GM19438 (cell line): ENCODE results near the gene BGLAP.
"Not testable (repeated sequence)": the region's sequence is repeated elsewhere in the genome, so short reads cannot be mapped to it uniquely, and the experiment has no call there.

Experiments used
- ATAC-seq: cut with Tn5 transposase; IDR thresholded peaks from one replicate; pipeline ENCODE4 v1.9.1; 2021; ENCODE audit warnings: low read depth; ENCODE audit not compliant: unreplicated experiment

BGLAP gene

DNA sequence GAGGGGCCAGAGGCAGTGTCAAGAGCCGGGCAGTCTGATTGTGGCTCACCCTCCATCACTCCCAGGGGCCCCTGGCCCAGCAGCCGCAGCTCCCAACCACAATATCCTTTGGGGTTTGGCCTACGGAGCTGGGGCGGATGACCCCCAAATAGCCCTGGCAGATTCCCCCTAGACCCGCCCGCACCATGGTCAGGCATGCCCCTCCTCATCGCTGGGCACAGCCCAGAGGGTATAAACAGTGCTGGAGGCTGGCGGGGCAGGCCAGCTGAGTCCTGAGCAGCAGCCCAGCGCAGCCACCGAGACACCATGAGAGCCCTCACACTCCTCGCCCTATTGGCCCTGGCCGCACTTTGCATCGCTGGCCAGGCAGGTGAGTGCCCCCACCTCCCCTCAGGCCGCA, at the start of gene BGLAP:
BGLAP (plus strand) TSS at position 259 of the 400 bp plus-strand sequence; CDS start at position 307, 48 bp downstream.
- ATAC-seq: no peak

DNA sequence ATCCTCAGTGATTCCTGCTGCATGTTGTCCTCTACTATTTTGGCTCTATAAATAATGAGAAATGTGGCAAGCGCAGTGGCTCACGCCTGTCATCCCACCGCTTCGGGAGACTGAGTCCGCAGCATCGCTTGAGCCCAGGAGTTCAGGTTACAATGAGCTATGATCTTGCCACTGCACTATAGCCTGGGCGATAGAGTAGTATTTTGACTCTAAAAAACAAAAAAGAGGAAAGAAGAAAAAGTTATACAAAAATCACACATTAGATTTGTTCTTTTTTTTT, 48.8 kb upstream of the BGLAP start:
- no peak for ATAC-seq

DNA sequence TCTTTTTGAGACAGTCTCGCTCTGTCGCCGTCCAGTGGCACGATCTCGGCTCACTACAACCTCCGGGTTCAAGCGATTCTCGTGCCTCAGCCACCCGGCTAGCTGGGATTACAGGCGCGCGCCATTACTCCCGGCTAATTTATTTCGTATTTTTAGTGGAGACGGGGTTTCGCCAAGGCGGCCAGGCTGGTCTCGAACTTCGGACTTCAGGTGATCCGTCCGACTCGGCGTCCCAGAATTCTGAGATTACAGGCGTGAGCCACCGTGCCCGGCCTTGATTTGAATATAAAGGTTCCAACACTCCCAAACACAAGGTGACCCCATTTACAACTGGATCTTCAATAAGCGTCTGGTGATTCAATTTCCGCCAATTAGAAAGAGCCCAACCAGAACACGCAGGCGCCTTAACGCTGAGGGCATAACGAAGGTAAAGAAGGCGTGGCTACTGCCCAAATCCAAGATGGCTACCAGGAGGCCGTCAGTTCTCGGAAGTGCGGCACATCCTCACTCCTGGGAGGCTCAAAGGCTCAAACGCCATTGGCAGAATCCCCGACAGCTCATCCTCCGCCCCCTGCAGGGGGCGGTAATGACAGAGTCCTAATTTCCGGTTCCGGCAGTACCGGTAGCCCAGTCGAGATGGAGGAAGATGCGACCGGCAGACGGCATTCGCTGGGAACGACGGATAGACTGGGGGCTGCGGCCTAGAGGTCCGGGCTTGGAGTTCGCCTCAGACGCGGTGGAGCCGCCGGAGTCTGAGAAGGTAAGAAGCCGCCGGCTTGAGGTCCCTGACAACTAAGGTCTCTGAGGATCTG, 48.3 kb upstream of the BGLAP start, which contains the start of gene SLC25A44:
SLC25A44 (plus strand) TSS at position 617 of the 812 bp plus-strand sequence. CDS start 5,744 bp downstream, outside the sequence.
- peak; percentile 92 for ATAC-seq

DNA sequence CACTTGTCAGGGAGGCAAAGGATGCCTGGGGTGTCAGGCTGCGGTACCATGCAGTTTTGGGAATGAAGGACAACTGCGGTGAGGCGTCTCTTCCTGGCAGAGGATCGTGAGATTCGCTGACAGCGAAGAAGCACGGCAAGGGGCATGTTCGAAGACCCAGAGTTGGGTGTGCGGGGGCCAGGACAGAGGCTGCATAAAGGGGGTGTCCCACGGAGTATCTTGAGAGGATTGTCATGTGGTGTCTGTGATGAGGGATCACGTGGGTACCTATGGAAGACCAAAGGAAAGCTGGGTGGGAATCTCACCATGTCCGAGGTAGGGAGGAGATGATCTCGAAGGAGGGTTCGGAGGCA, 47.7 kb upstream of the BGLAP start:
- no peak for ATAC-seq

DNA sequence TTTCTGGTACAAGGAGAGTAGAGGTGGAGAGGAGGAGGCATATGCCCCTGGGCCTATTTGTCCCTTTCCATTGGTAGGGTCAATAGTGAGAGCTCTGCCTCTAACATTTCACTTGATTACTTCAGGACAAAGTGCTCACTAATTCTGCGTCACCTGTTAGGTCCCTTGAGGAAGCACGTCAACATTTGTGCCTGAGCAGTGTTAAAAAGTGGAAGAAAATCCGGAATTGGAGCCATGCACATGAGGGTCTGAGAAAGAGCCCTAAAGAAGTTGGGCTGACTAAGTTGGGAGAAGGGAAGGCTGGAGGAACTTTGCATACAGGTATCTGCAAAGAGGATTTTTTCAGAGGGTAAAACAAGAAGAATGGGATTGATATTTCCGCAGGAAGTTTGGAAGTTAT, 46.1 kb upstream of the BGLAP start:
- no peak for ATAC-seq

DNA sequence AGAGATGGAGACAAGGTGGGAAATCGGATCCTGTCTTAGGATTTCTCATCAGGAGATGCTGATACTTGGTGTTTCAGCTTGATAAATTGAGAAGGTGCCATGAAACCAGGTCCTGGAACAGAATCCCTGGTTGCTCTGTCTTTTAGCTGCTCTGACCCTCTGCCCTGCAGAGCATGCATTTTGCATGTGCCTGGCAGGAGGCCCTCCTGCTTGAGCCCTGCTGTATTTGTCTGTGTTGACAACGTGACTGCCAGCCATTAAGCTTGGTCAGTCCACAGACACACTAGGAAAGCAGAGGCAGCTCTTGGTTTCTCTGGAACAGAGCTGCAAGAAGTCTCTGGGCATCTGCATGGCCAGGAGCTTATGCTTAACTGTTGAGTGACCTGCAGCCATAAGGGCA, 45.5 kb upstream of the BGLAP start:
- ATAC-seq: no peak

DNA sequence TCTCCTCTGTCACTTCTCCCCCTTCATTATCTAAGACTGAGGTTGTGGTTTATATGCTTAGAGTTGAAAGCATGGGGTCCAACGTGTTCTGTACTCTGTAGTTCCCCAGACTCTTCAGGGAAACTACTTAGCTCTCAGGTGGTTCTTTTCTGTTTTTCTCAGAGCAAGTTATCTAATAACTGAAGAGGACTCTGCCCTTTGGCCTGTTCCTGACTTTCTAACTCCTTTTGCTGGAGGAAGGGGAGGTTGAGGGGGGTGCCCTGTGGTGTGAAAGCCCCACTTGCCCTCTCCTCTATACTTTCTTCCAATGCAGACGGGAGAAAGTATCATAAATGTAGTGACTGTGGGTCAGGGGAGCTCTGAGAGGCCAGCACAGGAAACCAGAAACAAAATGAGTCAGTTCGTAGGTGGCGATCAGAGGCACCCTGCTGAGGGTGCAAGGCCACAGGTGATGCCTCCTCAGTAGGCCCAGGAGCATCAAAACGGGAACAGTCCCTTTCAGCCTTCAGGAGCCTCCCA, 43.1 kb upstream of the BGLAP start:
- no peak for ATAC-seq

DNA sequence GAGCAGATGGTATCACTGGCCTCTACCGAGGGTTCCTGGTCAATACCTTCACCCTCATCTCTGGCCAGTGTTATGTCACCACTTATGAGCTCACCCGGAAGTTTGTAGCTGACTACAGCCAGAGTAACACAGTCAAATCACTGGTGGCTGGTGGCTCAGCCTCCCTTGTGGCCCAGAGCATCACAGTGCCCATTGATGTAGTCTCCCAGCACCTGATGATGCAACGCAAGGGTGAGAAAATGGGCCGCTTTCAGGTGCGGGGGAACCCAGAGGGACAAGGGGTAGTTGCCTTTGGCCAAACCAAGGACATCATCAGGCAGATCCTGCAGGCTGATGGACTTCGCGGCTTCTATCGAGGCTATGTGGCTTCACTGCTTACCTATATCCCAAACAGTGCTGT, 41.9 kb upstream of the BGLAP start:
- ATAC-seq: no peak

DNA sequence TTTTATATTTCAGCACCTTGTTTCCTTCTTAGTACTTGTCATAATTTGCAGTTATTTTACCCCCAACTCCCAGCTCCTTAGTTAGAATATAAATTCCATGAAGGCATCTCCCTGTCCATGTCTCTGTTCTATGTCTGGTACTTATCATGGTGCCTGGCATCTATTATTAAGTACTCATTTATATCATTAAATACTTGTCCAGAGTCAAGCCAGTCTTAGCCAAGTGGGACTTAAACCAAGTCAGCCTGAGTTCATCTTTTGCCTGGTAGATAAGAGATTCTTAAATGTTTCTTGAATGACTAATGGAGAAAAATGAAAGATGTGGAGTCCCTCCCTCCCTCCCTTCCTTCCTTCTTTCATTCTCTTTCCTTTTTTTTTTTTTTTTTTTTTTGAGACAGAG, 38.7 kb upstream of the BGLAP start:
- ATAC-seq: no peak

DNA sequence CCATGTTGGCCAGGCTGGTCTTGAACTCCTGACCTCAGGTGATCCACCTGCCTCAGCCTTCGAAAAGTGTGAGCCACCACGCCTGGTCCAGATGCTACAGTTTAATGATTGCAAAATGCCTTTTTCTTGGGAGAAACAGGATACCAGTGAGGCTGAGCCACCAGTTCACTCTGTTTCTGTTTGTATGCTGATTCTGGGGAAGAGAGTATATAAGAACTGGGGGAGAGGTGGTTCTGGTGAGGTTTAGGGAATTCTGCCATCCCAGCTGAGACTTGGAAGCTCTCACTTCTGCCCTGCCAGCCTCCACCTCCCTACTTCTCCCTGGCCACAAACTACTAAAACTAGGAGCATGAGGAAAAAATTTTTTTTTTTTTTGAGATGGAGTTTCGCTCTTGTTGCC, 37.3 kb upstream of the BGLAP start:
- no peak for ATAC-seq

DNA sequence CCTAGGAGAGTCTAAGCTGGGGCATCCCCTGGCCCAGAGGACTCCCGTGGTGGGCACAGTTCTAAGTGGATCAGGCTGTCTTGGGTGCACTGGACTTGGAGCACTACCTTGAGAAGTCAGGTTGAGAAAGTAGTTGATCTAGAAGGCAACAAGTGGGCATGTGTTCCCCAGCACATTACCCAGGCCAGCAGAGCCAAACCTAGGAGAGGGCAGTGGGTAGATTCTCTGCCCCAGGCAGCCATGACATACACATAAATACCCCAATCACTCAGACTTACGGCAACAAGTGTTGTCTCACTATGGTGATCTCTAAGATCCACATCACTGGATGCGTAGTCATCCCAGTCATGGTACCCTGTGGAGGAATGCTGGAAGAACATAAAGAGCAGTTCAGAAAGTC, 30.7 kb upstream of the BGLAP start:
- ATAC-seq: no peak

DNA sequence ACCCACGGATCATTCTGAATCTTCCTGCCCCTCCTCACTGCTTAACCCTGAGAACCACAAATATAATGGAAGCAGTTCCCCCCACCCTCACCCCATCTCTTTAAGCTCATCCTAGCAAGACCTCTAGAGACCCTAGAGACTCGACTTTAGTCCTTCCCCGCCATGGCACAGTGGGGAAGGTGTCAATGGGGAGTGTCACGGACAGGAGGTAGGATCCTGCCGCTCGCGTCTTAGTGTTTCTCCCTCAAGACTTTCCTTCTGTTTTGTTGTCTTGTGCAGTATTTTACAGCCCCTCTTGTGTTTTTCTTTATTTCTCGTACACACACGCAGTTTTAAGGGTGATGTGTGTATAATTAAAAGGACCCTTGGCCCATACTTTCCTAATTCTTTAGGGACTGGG, 29.9 kb upstream of the BGLAP start:
- ATAC-seq: no peak

DNA sequence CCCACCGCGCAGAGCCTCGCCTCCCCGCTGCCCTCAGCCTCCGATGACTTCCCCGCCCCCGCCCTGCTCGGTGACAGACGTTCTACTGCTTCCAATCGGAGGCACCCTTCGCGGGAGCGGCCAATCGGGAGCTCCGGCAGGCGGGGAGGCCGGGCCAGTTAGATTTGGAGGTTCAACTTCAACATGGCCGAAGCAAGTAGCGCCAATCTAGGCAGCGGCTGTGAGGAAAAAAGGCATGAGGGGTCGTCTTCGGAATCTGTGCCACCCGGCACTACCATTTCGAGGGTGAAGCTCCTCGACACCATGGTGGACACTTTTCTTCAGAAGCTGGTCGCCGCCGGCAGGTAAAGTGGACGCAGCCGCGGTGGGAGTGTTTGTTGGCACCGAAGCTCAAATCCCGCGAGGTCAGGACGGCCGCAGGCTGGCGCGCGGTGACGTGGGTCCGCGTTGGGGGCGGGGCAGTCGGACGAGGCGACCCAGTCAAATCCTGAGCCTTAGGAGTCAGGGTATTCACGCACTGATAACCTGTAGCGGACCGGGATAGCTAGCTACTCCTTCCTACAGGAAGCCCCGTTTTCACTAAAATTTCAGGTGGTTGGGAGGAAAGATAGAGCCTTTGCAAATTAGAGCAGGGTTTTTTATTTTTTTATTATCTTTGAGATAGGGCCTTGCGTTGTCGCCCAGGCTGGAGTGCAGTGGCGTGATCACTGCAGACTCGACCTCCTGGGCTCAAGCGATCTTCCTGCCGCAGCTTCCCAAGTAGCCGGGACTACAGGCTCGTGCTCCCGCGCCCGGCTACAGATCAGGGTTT, 28.9 kb upstream of the BGLAP start, which contains the start of gene PMF1:
PMF1 (plus strand) TSS at position 175 of the 811 bp plus-strand sequence; CDS start at position 184, 9 bp downstream.
- ATAC-seq: peak; percentile 93

DNA sequence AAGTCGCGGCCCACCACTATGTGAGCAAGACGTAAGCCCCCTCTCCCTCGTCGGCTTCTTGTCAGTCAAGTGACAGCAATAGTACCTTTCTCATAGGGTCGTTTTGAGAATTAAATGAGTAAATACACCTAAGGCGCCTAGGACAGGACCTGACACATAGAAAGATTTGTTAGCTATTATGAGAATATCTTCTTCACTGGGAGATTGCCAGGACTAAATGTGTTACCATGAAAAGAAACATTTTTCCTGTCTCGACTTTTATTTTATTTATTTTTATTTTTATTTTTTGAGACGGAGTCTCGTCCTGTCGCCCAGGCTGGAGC, 28.4 kb upstream of the BGLAP start:
- no peak for ATAC-seq

DNA sequence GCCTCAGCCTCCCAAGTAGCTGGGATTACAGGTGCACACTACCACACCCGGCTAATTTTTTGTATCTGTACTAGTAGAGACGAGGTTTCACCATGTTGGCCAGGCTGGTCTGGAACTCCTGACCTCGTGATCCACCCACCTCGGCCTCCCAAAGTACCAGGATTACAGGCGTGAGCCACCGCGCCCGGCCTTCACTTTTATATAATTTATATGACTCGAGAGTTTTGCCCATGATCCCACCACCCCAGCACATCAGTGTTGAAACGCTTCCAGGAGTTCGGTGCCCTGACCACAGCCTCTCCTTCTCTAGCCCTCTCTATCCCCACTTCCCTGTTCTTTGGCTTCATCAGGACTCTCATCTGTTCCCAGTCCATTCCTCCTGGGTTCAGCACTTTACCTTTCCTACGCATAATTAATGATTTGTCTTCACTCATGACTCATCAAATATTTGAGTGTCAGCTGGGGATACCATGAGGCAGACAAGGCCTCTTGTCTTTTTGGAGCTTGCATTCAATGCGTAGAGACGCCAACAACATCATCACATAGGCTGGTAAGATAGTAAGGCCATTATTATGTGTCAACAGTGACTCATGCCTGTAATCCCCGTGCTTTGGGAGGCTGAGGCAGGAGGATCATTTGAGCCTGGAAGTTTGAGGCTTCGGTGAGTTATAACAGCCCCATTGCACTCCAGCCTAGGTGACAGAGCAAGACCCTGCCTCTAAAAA, 27.8 kb upstream of the BGLAP start:
- ATAC-seq: no peak

DNA sequence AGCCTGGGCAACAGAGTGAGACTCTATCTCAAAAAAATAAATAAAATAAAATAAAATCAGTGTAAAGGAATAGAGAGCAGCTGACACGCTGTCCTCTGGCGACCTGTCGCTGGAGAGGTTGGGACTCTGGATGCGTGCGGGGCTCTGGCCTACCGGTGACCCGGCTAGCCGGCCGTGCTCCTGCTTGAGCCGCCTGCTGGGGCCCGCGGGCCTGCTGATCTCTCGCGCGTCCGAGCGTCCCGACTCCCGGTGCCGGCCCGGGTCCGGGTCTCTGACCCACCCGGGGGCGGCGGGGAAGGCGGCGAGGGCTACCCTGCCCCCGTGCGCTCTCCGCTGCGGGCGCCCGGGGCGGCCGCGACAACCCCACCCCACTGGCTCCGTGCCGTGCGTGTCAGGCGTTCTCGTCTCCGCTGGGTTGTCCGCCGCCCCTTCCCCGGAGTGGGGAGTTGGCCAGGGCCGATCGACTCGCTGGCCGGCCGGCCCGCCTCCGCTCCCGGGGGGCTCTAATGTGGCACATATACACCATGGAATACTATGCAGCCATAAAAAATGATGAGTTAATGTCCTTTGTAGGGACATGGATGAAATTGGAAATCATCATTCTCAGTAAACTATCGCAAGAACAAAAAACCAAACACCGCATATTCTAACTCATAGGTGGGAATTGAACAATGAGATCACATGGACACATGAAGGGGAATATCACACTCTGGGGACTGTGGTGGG, 25.5 kb upstream of the BGLAP start:
- ATAC-seq: not testable (repeated sequence)

DNA sequence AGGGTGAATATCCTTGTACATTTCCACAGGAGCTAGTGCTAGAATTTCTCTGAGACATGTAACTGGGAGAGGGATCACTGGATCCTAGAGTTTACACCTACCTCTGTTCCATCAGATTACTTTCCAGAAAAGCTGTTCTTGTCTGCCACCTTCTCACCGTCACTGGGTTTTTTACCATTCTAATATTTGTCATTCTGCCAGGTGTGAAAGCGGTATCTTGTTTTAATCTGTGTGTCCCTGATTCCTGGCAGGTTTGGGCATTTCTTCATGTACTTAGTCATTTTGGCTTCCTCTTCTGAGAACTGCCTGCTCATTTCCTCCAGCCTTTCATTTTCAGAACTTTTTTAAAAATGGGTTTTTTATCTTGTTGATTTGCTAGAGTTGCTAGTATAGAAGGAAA, 24.1 kb upstream of the BGLAP start:
- no peak for ATAC-seq

DNA sequence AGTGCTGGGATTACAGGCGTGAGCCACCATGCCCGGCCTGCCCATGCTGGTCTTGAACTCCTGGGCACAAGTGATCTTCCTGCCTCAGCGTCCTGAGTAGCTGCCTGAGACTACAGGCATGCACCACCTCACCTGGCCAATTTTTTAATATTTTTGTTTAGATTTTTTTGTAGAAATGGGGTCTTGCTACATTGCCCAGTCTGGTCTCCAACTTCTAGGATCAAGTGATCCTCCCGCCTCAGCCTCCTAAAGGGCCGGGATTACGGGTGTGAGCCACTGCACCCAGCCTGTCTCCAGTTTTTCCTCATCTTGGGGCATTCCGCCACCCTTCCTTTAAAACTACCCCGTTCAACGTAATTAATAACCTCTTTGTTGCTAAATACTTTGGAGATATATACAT, 21.8 kb upstream of the BGLAP start:
- ATAC-seq: no peak

DNA sequence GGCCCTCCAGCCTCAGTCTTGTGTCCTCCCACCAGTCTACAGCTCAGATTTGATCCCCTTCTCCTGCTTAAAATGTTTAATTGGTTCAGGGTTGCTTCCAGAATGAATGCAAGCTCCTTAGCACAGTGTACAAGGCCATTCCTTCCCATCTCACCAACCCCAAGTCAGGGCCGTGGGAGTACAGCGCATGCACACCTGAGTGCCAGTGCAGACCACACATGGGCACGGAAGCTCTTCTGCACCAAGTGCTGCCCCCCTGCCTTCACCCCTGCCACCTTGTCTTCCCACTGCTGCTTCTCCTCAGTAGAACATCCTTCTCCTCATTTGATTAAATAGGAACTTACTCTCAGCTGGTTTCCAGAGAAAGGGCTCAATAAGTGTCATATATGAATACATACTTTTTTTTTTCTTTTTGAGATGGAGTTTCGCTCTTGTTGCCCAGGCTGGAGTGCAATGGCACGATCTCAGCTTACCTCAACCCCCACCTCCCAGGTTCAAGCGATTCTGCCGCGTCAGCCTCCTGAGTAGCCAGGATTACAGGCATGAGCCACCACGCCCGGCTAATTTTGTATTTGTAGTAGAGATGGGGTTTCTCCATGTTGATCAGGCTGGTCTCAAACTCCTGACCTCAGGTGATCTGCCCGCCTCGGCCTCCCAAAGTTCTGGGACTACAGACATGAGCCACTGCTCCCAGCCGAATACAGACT, 19.8 kb upstream of the BGLAP start:
- no peak for ATAC-seq

DNA sequence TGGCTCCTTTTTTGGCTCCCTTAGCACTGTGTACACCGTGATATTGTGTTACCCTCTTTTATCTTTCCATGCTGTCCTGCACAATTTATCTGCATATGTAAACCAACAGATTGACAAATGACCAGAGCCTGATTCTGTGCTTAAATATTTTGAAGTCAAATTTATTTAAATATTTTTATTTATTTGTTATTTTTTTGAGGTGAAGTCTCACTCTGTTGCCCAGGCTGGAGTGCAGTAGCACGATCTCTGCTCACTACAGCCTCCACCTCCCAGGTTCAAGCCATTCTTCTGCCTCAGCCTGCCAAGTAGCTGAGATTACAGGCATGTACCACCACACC, 16.3 kb upstream of the BGLAP start:
- ATAC-seq: peak; percentile 17
